ENCODE results near the gene NDUFA13. TPM values are rescaled to one million over a fixed set of nuclear protein-coding genes. Genes with fewer than 3 reads are reported as not detected.
A peak's percentile ranks its signal among the peaks of the same experiment; 100 is the strongest.

Gene NDUFA13
- total RNA-seq, 1 experiment from 2014 or later, result 130 TPM

DNA sequence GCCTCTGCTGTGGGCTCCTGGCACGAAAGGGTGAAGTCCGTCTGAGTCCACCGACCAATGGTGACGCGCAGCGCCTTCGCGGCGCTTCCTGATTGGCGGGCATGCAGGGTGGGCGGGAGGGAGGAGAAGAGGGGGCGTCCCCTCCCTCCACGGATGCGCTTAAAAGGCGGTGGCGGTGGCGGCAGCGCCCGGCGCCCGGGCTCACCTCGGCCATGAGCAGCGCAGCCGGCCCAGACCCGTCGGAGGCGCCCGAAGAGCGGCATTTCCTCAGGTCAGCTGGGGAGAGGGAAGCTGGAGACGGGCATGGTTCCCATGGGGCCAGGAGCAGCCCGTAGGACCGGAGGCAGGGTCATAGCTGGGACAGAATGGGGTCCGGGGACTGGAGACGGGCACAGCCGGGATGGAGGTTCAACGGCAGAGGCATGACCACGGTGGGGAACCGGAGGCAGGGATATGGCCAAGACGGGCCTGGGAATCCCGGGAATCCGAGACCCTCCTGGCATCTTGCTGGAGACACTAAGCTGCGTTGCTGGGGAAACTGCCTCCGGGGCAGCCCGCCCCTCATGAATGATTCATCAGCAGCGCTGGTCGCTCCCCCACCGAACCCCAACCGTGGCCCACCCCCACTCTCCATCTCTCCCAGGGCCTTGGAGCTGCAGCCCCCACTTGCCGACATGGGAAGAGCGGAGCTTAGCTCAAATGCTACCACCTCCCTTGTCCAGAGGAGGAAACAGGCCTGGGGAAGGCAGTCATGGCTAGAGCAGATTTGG lies 12.9 kb downstream of the NDUFA13 start, which contains the start of gene YJEFN3:
Gene YJEFN3 (plus strand): TSS at position 191 of the 770 bp plus-strand sequence. CDS start 22 bp downstream, at position 213.
- DNase-seq (ENCODE audit: low read depth in 1 of 2, low spot score in 2 of 2), result no peak
- no peaks in the 10 kb centered on the region for H3K27me3 ChIP-seq (replicated peaks)
- H3K4me3 ChIP-seq, result no peak within 1 kb of the TSS
- H3K4me1 ChIP-seq (replicated peaks), result peaks cover 6% of the 10 kb centered on the region
- no peaks in the 10 kb centered on the region for H3K9me3 ChIP-seq (replicated peaks)
- no peak within 1 kb of the TSS for H3K27ac ChIP-seq
- peaks cover 39% of the 10 kb centered on the region for H3K36me3 ChIP-seq

- DNase-seq (ENCODE audit: low read depth in 1 of 2, low spot score in 2 of 2), result no peak
- H3K36me3 ChIP-seq, result peaks cover 34% of the 10 kb centered on the region
- H3K27me3 ChIP-seq (replicated peaks), result no peaks in the 10 kb centered on the region
Measured at GRCh38 chr19:19529783-19530422, 13.9 kb downstream of the NDUFA13 start.

GRCh38 chr19:19530423-19530804 lies 14.4 kb downstream of the NDUFA13 start:
- Histone ChIP-seq H3K27me3 (replicated peaks) (no peaks in the 10 kb centered on the region), H3K4me3 (no peak overlapping the region), H3K27ac (no peak overlapping the region), H3K9me3 (replicated peaks) (no peaks in the 10 kb centered on the region), H3K36me3 (peaks cover 33% of the 10 kb centered on the region), H3K4me1 (replicated peaks) (peaks cover 6% of the 10 kb centered on the region)
- no peak for DNase-seq (ENCODE audit: low read depth in 1 of 2, low spot score in 2 of 2)

More at GRCh38 chr19:19529783-19530422, 13.9 kb downstream of the NDUFA13 start:
- Histone ChIP-seq H3K27ac (no peak overlapping the region), H3K9me3 (replicated peaks) (no peaks in the 10 kb centered on the region), H3K4me3 (no peak overlapping the region), H3K4me1 (replicated peaks) (peaks cover 6% of the 10 kb centered on the region)

DNA sequence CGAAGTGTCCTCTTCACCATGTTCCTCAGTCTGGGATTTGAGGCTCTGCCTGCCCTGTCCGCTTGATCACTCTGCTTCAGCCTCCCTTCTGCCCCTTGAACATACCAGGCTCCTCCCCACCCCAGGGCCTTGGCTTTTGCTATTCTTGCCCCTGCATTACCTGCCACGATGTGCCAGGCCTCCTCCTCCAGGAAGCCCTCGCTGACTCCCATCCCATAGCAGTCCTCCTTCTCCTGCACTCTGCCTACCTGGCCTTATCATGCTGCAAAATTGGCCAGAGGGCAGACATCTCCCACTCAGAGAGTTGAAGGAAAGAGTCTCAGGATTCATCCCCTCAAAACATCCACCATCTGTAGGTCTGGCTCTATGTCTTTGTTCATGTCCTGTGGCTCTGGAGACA lies 14.9 kb downstream of the NDUFA13 start:
- peaks cover 30% of the 10 kb centered on the region for H3K36me3 ChIP-seq
- no peak for DNase-seq (ENCODE audit: low read depth in 1 of 2, low spot score in 2 of 2)
- no peak overlapping the region for H3K27ac ChIP-seq

GRCh38 chr19:19531951-19532805 lies 16.2 kb downstream of the NDUFA13 start:
- no peaks in the 10 kb centered on the region for H3K9me3 ChIP-seq (replicated peaks)
- H3K27me3 ChIP-seq (replicated peaks), result no peaks in the 10 kb centered on the region
- H3K4me3 ChIP-seq, result no peak overlapping the region
- DNase-seq (ENCODE audit: low read depth in 1 of 2, low spot score in 2 of 2), result peak; percentile 49 to 74
- peaks cover 22% of the 10 kb centered on the region for H3K36me3 ChIP-seq
- no peak overlapping the region for H3K27ac ChIP-seq
- peaks cover 6% of the 10 kb centered on the region for H3K4me1 ChIP-seq (replicated peaks)

More for the DNA sequence above, 14.9 kb downstream of the NDUFA13 start:
- H3K4me3 ChIP-seq, result no peak overlapping the region
- H3K9me3 ChIP-seq (replicated peaks), result no peaks in the 10 kb centered on the region
- peaks cover 6% of the 10 kb centered on the region for H3K4me1 ChIP-seq (replicated peaks)
- no peaks in the 10 kb centered on the region for H3K27me3 ChIP-seq (replicated peaks)

DNA sequence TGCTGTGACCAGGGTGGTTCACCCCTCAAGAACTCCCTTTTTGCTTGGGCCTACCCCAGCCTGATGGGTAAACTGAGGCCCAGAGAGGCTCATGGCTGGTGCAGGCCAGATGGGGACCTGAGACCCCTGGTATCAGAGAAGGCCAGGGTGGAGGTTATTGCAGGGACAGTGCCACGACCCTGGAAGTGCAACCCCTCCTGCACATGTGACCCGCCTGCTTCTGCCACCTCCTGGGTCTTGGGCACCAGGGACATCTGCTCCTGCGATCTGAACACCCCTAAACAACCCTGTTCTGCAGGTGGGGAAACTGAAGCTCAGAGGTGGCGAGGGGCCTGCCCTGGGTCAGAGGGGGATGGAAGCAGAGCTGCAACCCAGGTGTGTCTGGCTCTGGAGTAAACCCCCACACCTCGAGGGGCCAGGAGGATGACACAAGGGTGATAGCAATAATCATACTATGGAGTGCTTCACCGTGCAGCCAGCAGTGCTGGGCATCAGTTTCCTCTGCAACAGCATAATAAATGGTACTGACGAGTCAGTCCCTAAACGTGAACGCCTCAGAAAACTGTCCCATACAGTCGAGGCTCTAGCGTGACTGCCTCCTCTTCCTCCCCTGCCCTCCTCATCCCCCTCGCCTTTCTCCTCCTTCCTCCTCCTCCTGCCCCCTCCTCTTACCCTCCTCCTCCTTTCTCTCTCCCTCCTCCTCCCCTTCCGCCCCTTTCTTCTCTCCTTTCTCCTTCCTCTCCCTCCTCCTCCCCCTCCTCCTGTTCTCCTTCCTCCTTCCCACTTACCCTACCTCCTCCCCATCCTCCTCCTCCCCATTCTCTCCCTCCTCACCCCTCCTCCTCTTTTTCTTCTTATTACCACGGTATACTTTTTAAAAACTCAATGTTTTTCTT lies 17.0 kb downstream of the NDUFA13 start:
- Histone ChIP-seq H3K27ac (no peak overlapping the region), H3K27me3 (replicated peaks) (no peaks in the 10 kb centered on the region), H3K9me3 (replicated peaks) (no peaks in the 10 kb centered on the region), H3K36me3 (peaks cover 13% of the 10 kb centered on the region), H3K4me3 (no peak overlapping the region), H3K4me1 (replicated peaks) (peaks cover 6% of the 10 kb centered on the region)
- no peak for DNase-seq (ENCODE audit: low read depth in 1 of 2, low spot score in 2 of 2)

- no peak for DNase-seq (ENCODE audit: low read depth in 1 of 2, low spot score in 2 of 2)
- Histone ChIP-seq H3K27ac (no peak overlapping the region), H3K27me3 (replicated peaks) (no peaks in the 10 kb centered on the region; the same call in 1 of the 2 replicates), H3K36me3 (peaks cover 8% of the 10 kb centered on the region; the same call in 1 of the 2 replicates), H3K4me1 (replicated peaks) (peaks cover 9% of the 10 kb centered on the region), H3K9me3 (replicated peaks) (no peaks in the 10 kb centered on the region), H3K4me3 (no peak overlapping the region)
Measured at GRCh38 chr19:19533841-19534240, 17.8 kb downstream of the NDUFA13 start.

GRCh38 chr19:19534556-19535265 lies 18.7 kb downstream of the NDUFA13 start:
- H3K36me3 ChIP-seq, result peaks cover 6% of the 10 kb centered on the region; the same call in 1 of the 2 replicates
- no peaks in the 10 kb centered on the region; the same call in 1 of the 2 replicates for H3K27me3 ChIP-seq (replicated peaks)

GRCh38 chr19:19535311-19536191 lies 19.5 kb downstream of the NDUFA13 start:
- DNase-seq (ENCODE audit: low read depth in 1 of 2, low spot score in 2 of 2), result no peak
- no peaks in the 10 kb centered on the region; the same call in 1 of the 2 replicates for H3K27me3 ChIP-seq (replicated peaks)
- H3K9me3 ChIP-seq (replicated peaks), result no peaks in the 10 kb centered on the region
- H3K4me1 ChIP-seq (replicated peaks), result peaks cover 9% of the 10 kb centered on the region
- H3K4me3 ChIP-seq, result no peak overlapping the region
- H3K27ac ChIP-seq, result no peak overlapping the region
- H3K36me3 ChIP-seq, result peaks cover 5% of the 10 kb centered on the region; the same call in 1 of the 2 replicates

More at GRCh38 chr19:19534556-19535265, 18.7 kb downstream of the NDUFA13 start:
- Histone ChIP-seq H3K27ac (no peak overlapping the region), H3K9me3 (replicated peaks) (no peaks in the 10 kb centered on the region), H3K4me1 (replicated peaks) (peaks cover 9% of the 10 kb centered on the region), H3K4me3 (no peak overlapping the region)
- DNase-seq (ENCODE audit: low read depth in 1 of 2, low spot score in 2 of 2), result no peak

GRCh38 chr19:19537075-19538048 lies 21.3 kb downstream of the NDUFA13 start:
- Histone ChIP-seq H3K27ac (no peak overlapping the region), H3K4me1 (replicated peaks) (peaks cover 4% of the 10 kb centered on the region), H3K9me3 (replicated peaks) (no peaks in the 10 kb centered on the region; the same call in 1 of the 2 replicates), H3K36me3 (no peaks in the 10 kb centered on the region), H3K4me3 (no peak overlapping the region), H3K27me3 (replicated peaks) (no peaks in the 10 kb centered on the region; the same call in 1 of the 2 replicates)
- no peak for DNase-seq (ENCODE audit: low read depth in 1 of 2, low spot score in 2 of 2)

All from SJSA1 (cell line).